Activated effector memory CD4-positive, alpha-beta T cell treated with anti-CD3 and anti-CD28 coated beads, Interleukin-2, amount 50 U/mL, for 16 hours (primary cell): ENCODE measurements around the gene SCN2A.
"Not testable (repeated sequence)": the region's sequence is repeated elsewhere in the genome, so short reads cannot be mapped to it uniquely, and the experiment has no call there.

Experiments
- DNase-seq: peaks from one replicate; pipeline ENCODE4 v3.0.0-alpha.2; 2020

Gene SCN2A

DNA sequence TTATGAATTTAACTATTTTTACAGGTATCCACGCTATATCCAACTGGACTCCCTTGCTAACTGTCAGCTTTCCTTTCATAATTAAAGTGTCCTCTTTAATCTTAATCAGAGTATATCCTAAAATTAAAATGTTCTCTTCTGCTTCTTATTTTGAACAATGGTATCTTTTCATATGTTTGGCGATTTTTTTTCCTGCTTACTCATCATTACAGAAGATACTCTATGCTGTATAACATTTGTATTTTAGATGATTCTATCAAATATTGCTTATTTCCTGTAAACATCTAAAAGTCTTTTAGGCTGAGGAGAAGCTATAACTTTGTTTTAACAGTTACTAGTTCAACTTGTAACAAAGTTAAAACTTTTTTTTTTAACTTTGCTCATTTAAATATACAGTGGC is 17.4 kb downstream of the SCN2A start:
- no peak for DNase-seq

DNA sequence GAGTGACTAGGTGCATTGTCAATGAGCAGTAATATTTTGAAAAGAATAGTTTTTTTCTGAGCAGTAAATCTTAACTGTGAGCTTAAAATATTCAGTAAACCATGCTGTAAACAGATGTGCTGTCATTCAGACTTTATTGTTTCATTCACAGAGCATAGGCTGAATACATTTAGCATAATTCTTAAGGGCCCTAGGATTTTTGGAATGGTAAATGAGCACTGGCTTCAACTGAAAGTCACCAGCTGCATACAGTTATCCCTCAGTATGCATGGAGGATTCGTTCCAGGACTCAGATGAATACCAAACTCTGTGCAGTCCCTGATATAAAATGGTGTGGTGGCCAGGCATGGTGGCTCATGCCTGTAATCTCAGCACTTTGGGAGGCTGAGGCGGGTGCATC is 21.1 kb downstream of the SCN2A start:
- not testable (repeated sequence) for DNase-seq

DNA sequence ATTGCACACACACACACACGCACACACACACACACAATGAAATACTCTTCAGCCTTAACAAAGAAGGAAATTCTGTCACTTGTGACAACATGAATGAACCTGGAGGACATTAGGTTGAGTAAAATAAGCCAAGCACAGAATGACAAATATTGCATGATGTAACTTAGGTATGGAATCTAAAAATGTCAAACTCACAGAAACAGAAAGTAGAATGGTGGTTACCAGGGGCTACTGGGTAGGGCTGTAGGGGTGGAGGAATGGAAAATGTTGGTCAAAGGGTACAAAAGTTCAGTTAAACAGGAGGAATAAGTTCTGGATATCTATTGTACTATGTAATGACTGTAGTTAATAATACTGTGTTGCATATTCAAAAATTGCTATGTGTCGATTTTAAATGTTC is 29.5 kb downstream of the SCN2A start:
- DNase-seq, result no peak

DNA sequence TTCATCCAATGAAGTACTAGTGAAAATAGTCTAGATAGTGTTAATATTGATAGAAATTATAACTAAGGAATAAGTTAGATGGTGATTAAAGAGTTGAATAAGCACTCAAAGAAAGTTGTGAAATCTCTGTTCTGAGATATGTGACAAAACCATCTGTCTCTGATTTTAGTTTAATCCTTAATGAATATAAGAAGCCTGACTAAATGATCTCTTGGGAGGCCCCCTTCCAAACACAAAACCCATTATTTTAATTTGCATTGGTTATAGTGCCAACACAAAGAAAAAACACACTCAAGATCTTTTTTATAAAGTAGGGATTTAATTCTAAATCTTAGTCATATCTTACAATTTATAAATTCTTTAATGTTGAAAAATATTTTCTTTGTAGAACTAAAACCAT is 34.0 kb downstream of the SCN2A start:
- no peak for DNase-seq

DNA sequence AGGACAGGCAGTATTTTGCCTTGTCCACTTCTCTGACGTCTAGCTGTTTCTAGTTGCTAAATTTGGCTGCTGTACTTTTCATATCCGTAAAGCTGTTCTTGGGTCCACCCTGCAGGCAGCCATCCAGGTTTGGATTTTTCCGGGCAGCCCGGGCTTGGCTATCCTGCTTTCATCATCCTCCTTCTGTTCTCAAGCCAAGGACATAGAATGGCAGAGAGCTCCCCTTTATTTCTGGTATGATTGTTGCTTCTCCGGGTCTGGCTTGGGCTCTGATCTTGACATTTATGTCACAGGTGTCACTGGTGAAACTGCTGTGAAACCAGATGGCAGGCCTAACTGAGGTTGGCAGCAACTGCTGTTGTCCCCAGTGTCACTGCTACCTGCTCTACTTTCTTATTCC is 35.5 kb downstream of the SCN2A start:
- no peak for DNase-seq

GRCh38 chr2:165275932-165276331 is 36.7 kb downstream of the SCN2A start:
- DNase-seq, result no peak

GRCh38 chr2:165277295-165277694 is 38.1 kb downstream of the SCN2A start:
- no peak for DNase-seq

GRCh38 chr2:165277860-165278656 is 38.8 kb downstream of the SCN2A start:
- no peak for DNase-seq

- no peak for DNase-seq
These were observed 41.1 kb downstream of the SCN2A start for GRCh38 chr2:165280356-165280755.

DNA sequence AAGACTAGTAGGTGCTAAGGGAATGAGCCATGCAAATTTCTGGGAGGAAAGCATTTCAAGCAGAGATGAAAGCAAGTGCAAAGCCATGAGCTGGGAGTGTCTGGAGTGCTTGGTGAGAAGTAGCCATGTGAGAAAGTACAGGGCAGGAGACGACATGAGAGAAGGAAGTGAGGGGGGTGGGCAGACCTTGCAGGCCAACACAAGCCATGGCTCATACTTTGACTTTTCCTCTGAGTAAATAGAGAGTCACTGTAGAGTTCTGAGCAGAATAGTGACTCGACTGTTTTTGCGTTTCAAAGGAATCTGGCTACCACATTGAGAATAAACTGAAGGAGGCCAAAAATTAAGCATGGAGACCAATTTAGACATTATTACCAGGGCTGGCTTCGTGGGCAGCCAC is 42.2 kb downstream of the SCN2A start:
- no peak for DNase-seq

GRCh38 chr2:165283342-165283741 is 44.1 kb downstream of the SCN2A start:
- DNase-seq, result no peak

- no peak for DNase-seq
These were observed 48.0 kb downstream of the SCN2A start for GRCh38 chr2:165287094-165287778.

GRCh38 chr2:165289069-165289468 is 49.9 kb downstream of the SCN2A start:
- DNase-seq, result no peak

DNA sequence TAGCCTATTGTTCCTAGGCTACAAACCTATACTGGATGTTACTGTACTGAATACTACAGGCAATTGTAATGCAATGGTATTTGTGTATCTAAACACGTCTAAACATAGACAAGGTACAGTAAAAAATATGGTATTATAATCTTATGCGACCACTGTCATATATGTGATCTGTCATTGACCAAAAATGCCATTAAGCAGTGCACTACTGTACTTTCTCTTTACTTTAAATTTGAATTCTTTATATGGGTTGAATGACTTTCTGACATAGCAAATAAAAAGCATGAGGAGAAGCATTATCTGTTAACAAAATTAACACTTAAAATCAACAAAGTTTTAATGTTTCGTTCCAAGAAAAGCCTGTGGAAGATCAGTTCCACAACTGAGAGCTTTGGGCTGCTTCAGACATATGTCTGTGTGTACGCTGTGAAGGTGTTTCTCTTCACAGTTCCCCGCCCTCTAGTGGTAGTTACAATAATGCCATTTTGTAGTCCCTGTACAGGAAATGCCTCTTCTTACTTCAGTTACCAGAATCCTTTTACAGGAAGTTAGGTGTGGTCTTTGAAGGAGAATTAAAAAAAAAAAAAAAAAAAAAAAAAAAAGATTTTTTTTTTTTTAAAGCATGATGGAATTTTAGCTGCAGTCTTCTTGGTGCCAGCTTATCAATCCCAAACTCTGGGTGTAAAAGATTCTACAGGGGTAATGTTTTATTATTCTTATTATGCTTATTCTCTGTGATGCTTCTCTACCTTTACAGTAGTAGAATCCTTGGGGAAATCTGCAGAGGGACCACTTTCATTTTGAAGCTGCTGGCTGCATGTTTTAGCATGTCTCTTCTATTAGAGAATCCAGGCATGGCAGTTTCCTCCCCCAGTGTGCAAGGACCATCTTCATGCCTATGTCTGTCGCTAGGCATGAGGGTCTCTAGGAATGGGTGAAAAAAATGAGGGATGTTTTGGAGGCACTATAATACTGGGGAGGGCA is 54.5 kb downstream of the SCN2A start:
- DNase-seq, result no peak

GRCh38 chr2:165294912-165295311 is 55.7 kb downstream of the SCN2A start:
- no peak for DNase-seq

DNA sequence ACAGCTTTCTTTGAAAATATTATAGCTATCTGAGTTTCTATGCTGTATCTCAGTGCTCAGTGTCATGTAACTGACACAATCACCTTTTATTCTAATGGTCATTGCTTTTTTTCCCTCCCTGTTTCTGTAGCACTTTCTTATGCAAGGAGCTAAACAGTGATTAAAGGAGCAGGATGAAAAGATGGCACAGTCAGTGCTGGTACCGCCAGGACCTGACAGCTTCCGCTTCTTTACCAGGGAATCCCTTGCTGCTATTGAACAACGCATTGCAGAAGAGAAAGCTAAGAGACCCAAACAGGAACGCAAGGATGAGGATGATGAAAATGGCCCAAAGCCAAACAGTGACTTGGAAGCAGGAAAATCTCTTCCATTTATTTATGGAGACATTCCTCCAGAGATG is 56.4 kb downstream of the SCN2A start:
- DNase-seq, result no peak

GRCh38 chr2:165305391-165306096 is 66.3 kb downstream of the SCN2A start:
- DNase-seq, result no peak

DNA sequence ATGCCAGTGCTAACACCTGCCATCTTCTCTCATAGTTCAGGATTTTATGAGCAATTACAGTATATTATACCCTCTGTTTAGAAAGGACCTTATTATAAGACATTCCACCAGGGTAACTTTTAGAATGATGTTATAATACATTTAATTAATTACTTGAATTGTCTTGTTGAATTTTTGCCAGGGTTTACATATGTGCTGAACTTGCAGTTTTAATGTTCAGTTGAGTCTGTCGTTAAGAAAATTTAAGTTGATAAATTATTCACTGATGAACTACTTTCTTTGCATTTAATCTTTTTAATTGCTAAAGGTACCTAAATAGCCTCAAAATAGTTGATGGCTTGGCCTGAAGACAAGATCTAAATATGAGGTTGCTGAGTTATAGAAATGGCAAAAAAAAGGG is 68.1 kb downstream of the SCN2A start:
- DNase-seq, result no peak

GRCh38 chr2:165311949-165312348 is 72.7 kb downstream of the SCN2A start:
- DNase-seq, result no peak

- no peak for DNase-seq
These were observed 73.8 kb downstream of the SCN2A start for GRCh38 chr2:165312999-165313398.

- no peak for DNase-seq
These were observed 74.3 kb downstream of the SCN2A start for GRCh38 chr2:165313509-165313908.

DNA sequence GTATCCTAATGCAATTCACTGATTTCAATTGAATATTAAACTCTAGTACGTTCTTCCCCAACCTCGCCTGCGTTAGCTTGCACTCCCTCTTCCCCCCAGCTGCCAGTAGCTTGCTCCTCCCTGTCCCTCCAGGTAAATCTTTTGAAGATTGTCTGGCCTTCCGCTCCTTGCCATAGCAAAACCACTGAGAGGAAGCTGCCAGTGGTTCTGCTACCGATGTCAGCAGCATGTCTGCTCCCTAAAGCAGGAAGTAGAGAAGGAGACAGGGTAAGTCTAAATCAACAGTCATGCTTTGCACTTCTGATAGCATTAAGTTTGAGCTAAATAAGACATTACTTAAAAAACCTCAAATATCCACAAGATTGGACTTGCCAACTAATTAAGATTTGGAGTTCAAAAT is 89.1 kb downstream of the SCN2A start:
- DNase-seq, result no peak

GRCh38 chr2:165344276-165344675 is 105.1 kb downstream of the SCN2A start:
- DNase-seq, result not testable (repeated sequence)
